Suppressor macrophage (primary cell): ENCODE results near the gene PNN.
"Not testable (repeated sequence)": the region's sequence is repeated elsewhere in the genome, so short reads cannot be mapped to it uniquely, and the experiment has no call there.

Experiments
- DNase-seq, 4 experiments: peaks; one replicate each; pipeline ENCODE4 v3.0.0-alpha.2; 2020 to 2022
- total RNA-seq, 17 experiments: gene quantifications; one replicate each; lab custom pipeline; 2026; ENCODE audit warnings: mixed read lengths in 6 of 17, inconsistent platforms in 3 of 17; lab: John Stamatoyannopoulos, UW

Gene PNN
- total RNA-seq, result 10.2 to 71.2 (median 38.2) reads per million in 17 experiments

- DNase-seq, result peak; percentile 98 to 99 (median 98)
These were observed at the start of gene PNN for GRCh38 chr14:39174560-39175444. Gene PNN (plus strand): TSS chr14:39175254. CDS start chr14:39175280, 26 bp downstream.

DNA sequence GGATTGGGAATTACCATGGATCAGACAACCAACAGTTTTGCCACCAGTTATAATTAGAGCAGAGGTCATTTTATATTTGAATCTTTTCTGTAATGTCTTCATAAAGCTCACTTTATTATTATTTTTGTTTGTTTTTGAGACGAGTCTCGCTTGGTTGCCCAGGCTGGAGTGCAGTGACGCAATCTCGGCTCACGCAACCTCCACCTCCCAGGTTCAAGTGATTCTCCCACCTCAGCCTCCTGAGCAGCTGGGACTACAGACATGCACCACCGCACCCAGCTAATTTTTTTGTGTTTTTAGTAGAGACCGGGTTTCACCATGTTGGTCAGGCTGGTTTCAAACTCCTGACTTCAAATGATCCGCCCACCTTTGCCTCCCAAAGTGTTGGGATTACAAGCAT lies 37.2 kb upstream of the PNN start:
- not testable (repeated sequence) for DNase-seq

DNA sequence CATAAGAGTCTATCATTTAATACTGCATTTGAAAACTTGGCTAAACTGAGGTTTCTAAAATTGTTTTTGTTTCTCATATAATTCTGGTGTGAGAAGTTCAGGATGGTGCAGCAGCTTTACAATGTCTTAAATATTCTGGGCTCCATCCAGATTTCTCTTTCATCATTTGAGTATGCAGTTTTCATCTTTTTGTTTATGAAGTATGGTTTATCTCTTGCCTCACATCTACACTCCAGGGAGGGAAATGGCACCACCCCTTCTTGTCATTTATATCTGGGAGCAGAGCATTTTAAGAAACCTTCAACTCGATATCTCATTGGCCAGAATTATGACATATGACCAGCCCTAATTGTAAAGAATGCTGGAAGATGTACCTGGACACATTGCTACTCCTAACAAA lies 36.6 kb upstream of the PNN start:
- DNase-seq, result no peak

DNA sequence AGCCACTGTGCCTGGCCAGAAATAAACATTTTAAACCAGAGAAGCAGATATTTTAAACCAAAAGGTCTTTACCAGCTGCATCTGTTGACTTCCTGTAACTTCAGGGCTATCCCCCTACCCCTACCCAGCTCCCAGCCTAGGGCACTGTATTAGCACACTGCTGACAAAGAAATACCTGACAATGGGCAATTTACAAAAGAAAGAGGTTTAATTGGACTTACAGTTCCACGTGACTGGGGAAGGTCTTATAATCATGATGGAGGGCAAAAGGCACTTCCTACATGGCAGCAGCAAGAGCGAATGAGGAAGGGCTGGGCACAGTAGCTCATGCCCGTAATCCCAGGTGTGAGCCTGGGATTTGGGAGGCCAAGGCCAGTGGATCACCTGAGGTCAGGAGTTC lies 34.9 kb upstream of the PNN start:
- no peak for DNase-seq

DNA sequence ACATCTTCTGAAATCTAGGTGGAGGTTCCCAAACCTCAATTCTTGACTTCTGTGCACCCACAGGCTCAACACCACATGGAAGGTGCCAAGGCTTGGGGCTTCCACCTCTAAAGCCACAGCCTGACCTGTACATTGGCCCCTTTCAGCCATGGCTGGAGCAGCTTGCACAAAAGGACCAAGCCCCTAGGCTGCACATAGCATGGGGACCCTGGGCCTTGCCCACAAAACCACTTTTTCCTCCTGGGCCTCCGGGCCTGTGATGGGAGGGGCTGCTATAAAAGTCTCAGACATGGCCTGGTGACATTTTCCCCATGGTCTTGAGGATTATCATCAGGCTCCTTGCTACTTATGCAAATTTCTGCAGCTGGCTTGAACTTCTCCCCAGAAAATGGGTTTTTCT lies 33.4 kb upstream of the PNN start:
- not testable (repeated sequence) for DNase-seq

- not testable (repeated sequence) for DNase-seq
These were observed 31.8 kb upstream of the PNN start for GRCh38 chr14:39143226-39143625.

GRCh38 chr14:39145266-39145966 lies 29.6 kb upstream of the PNN start:
- no peak for DNase-seq

- DNase-seq, result no peak
These were observed 20.4 kb upstream of the PNN start for GRCh38 chr14:39154594-39155189.

DNA sequence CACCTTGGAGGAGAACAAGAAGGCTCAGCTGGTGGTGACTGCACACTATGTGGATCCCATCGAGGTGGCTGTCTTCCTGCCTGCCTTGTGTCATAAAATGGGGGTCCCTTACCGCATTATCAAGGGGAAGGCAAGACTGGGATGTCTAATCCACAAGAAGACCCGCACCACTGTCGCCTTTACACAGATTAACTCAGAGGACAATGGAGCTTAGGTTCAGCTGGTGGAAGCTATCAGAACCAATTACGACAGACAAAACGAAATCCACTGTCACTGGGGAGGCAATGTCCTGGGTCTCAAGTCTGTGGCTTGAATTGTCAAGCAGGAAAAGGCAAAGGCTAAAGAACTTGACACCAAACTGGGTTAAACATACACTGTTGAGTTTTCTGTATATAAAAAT lies 17.6 kb upstream of the PNN start:
- no peak for DNase-seq

DNA sequence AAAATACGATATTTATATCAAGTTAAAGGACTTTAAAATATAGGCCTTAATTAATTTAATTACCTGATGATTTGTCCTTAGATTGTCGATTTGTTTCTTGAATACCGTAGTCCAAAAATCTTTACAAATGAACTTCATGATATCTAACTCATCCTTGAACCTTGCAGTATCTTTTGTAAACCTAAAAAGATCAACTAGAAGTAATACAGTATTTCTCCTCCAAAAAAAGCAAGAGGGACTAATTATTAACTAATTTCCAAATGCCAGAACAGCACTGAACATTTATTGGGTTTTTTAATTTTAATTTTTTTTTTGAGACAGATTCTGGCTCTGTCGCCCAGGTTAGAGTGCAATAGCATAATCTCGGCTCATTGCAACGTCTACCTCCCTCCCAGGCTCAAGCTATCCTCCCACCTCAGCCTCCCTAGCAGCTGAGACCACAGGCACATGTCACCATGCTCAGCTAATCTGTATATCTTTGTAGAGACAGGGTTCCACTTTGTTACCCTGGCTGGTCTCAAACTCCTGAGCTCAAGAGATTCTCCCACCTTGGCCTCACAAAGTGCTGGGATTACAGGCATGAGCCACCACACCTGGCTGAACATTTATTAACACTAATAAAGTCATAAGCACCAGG lies 16.7 kb upstream of the PNN start:
- no peak for DNase-seq

GRCh38 chr14:39160494-39160893 lies 14.6 kb upstream of the PNN start:
- DNase-seq, result no peak

DNA sequence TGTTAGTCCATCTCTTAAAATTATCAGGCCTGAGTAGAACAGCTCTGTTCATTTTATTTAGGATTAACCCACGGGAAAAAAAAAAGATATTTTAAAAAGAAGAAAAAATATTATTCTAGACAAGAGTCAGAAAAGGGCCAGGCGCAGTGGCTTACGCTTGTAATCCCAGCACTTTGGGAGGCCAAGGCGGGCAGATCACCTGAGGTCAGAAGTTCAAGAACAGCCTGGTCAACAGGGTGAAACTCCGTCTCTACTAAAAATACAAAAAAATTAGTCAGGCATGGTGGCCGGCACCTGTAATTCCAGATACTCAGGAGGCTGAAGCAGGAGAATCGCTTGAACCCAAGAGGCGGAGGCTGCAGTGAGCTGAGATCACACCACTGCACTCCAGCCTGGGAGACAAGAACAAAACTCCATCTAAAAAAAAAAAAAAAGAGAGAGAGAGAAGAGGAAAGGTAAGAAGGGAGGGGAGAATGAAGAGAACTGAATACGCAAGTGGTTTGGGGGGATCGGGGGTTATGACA lies 7.2 kb upstream of the PNN start:
- DNase-seq, result not testable (repeated sequence)

GRCh38 chr14:39168591-39168990 lies 6.5 kb upstream of the PNN start:
- DNase-seq, result no peak

GRCh38 chr14:39169541-39169900 lies 5.5 kb upstream of the PNN start:
- peak in 3 of 4 experiments; percentile 19 to 37 (median 35) for DNase-seq

DNA sequence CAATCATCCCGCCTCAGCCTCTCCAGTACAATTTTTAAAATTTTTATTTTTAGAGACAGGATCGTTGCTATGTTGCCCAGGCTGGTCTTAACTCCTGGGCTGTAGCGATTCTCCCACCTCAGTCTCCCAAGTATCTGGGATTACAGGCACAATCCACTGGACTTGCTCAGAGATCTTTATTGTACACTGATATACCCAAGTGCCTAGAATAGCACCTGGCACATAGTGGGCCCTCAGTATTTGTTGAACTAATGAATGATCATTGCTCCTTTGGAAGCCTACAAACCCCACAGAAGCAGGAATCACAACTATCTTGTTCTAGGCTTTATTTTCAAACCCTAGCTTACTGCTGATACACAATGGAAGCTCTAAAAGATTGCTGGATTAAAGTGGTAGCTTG lies 1.9 kb upstream of the PNN start:
- DNase-seq, result no peak

DNA sequence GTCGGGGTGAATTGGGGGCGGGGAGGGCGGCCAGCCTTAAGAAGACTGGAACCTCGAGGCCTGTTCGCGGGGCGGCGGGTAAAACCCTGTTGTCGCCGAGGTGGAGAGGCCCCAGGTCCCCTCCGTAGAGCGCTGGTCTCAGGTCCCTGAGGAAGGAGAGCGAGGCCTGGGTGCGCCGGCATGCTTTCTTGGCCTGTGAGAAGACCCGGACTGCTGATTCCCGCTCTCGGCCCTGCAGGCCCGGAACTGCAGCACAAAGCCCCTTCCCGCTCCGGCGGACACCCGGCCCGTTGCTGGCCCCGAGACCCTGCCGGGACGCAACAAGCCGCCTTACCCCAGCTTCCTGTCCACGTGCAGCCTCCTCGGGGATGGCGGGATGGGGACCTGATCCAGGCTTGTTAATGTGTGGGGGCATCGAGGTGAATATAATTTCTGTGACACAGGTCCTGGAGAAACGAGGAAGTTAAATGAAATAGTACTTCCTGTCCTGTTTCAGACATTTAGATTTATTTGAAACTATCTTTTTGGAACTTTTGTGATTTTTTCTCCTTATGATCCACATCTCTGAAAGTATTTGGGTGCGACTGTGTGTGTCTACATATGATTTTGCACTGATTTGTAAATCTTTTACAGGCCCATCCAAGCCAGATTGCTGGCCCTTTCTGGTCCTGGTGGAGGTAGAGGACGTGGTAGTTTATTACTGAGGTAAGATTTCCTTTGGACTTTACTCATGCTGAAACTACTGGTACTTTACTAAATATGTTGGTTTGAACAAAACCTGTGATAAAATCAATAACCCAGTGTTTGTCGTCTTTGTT lies 600 bp downstream of the PNN start:
- peak; percentile 38 to 59 (median 47) for DNase-seq

- no peak for DNase-seq
These were observed 1.5 kb downstream of the PNN start for GRCh38 chr14:39176263-39177167.

- no peak for DNase-seq
These were observed 2.1 kb downstream of the PNN start for GRCh38 chr14:39177168-39177545.

DNA sequence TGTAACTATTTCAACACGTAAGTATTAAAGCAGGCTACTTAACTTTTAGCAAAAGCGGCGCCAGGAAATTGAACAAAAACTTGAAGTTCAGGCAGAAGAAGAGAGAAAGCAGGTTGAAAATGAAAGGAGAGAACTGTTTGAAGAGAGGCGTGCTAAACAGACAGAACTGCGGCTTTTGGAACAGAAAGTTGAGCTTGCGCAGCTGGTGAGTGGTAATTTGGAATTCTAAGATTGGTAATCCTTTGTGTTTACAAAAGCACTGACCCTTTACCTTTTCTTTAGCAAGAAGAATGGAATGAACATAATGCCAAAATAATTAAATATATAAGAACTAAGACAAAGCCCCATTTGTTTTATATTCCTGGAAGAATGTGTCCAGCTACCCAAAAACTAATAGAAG lies 4.0 kb downstream of the PNN start:
- DNase-seq, result no peak

DNA sequence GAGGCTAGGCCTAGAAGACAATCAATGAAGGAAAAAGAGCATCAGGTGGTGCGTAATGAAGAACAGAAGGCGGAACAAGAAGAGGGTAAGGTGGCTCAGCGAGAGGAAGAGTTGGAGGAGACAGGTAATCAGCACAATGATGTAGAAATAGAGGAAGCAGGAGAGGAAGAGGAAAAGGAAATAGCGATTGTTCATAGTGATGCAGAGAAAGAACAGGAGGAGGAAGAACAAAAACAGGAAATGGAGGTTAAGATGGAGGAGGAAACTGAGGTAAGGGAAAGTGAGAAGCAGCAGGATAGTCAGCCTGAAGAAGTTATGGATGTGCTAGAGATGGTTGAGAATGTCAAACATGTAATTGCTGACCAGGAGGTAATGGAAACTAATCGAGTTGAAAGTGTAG lies 5.5 kb downstream of the PNN start:
- no peak for DNase-seq
